NCI-H146 (cell line): ENCODE data around the gene GRID2.

ENCODE experiments used
- DNase-seq: peaks from one replicate; lab custom pipeline; 2025; lab: John Stamatoyannopoulos, UW

GRID2 gene

DNA sequence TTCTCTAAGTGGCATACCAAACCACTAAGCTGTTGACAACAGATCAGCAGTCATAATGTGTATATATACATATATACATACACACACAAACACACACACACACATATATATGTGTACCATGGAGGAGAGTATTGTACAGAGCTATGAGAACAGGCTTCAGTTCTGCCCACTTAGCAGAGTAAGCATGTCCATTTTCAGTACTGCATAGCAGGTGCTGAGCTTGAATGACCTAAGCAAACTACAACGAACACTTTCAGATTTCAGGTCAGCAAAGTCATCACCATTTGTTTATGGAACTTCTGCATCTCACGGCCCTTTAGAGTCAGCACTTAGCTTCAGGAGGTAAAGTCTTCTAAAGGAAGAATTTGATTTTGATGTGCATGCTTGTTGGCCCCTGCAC, 789.0 kb downstream of the GRID2 start:
- DNase-seq = no peak

GRCh38 chr4:93103042-93103441, 799.3 kb downstream of the GRID2 start:
- no peak for DNase-seq

DNA sequence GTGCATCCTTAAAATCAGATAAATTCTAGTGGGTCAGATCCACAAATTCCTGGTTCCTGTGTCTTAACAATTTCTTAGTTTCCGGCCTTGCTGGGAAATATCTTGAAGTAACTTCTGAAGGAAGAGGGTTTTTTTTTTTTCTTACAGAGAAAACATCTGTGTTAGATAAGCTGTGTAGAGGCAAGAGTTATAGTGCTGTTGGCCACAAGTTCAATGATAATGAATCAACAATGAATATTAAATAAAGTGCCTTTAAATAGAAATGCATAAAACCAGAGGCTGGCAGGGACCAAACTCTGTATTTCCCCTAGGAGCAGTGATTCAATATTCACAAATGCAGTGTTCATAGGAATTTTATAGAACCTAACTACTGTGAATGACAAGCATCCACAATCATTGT, 812.9 kb downstream of the GRID2 start:
- no peak for DNase-seq

- no peak for DNase-seq
Measured at GRCh38 chr4:93127489-93127888, 823.7 kb downstream of the GRID2 start.

- DNase-seq = no peak
Measured at GRCh38 chr4:93132631-93133030, 828.9 kb downstream of the GRID2 start.

GRCh38 chr4:93139118-93139517, 835.4 kb downstream of the GRID2 start:
- no peak for DNase-seq

GRCh38 chr4:93143902-93144301, 840.1 kb downstream of the GRID2 start:
- no peak for DNase-seq

DNA sequence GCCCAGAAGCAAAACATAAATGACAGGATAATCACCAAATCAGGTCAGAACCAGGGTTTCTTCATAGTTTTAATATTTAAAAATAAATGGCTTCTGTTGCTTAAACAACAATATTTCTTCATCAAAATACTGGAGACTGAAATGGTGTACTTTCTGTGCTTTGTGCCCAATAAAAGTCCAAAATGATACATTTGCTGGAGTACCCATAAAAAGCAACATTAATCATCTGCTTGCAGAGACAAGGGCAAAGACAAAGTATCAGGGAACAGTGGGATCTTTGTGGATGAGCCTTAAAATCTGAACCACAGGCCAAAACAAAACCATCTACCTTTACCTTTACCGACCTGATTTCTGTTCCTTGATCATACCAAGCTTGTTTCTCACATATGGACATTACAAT, 840.9 kb downstream of the GRID2 start:
- DNase-seq = no peak

DNA sequence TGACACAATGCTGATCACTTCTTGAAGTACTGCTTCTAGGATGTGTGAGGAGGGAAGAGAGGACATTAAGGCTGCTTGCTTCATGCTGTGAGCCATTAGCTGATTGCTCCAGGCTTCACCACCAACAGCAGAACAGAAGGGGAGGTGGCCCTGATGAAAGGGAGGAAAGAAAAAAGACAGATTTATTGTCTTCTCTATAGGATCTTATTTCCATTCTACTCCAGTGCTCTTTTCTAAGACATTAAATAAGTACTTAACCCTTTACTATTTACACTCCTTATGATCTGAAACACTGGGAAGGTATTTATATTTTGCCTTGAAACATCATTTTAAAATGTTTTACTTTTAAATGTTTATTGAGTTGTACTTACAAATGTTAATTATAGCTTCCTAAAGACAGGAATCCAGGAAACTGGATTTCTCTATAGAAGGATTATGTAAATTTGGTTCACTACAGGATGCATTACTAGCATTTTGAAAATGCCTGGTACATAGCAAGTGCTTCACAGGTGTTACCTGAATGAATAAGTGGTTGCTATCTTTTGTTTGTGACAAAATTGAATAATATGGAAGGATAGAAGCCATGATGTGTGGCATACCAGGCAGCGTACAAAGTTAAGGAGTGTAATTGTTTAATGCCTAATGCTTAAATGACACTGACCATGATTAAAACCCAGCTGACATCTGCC, 843.9 kb downstream of the GRID2 start:
- peak; percentile 62 for DNase-seq

- no peak for DNase-seq
Measured at GRCh38 chr4:93152491-93152890, 848.7 kb downstream of the GRID2 start.

- DNase-seq = no peak
Measured at GRCh38 chr4:93157986-93158385, 854.2 kb downstream of the GRID2 start.

DNA sequence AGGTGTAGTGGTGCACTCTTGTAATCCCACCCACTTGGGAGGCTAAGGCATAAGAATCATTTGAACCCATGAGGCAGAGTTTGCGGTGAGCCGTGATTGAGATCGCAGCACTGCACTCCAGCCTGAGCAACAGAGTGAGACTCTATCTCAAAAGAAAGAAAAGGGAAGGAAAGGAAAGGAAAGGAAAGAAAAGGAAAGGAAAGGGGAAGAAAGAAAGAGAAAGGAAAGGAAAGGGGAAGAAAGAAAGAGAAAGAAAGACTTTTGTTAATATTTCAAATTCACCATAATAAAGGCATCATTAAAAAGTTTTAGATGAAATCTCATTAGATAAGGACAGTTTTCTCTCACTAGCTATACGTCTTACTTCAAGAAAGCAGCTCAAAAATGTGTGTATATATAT, 864.3 kb downstream of the GRID2 start:
- no peak for DNase-seq

GRCh38 chr4:93169966-93170365, 866.2 kb downstream of the GRID2 start:
- no peak for DNase-seq

DNA sequence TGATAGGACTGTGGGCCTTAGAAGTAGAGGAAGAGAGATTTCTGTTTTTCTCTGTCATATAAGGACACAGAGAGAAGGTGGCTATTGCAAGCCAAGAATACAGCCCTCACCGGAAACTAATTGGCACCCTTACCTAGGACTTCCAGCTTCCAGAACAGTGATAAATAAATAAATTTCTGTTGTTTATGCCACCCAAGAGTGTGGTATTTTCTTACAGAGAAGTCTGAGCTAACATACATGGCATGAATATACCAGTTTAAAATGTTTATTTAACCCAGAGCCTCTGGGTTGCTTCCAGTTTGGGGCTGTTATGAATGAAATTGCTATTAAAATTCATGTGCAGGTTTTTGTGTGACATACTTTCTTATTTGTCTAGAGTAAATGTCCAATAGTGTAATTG, 870.8 kb downstream of the GRID2 start:
- no peak for DNase-seq

DNA sequence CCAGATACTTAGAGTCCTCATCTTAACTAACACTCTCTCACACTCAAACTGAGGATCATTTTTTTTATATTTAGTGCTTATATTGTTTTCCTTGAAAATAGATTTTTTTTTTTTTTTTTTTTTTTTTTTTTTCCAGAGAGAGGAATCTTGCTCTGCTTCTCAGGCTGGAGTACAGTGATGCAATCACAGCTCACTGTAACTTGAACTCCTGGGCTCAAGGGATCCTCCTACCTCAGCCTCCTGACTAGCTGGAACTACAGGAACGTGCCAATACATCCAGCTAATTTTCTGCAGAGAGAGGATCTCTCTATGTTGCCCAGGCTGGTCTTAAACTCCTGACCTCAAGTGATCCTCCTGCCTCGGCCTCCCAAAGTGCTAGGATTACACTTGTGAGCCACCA, 874.5 kb downstream of the GRID2 start:
- no peak for DNase-seq

DNA sequence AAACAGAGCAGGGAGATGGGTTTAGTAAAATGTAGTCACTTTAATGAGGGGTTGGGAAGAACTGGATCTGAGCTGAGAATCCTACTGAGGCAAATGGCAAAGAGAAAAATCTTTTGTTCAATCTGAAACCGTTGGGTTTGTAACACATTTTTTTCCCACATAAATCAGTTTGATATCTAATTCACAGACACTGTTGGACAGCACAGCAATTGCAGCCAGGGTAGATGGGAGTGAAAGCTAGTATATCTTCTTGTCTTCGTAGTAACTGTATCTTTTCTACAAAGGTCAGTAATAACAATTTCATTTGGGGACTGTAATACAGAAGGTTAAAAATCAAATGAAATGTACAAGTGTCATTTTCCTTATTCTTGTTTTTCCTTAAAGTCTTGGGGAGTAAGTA, 875.3 kb downstream of the GRID2 start:
- DNase-seq = no peak

DNA sequence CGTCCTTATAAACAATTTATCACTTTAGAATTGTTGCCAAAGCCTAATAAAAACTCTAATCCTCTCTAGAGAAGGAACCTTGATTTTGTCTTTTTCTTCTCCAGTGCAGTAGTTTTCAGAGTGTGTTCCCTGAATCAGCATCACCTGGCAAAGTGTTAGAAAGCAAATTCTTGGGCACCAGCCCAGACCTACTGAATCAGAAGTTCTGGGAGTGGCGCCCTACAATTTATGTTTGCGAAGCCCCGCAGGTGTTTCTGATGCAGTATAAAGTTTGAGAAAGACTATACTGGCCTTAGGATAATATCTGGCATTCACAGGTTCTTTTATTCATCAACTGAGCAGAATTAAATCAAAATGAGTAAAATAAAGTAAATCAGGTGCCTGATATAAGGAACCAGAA, 879.0 kb downstream of the GRID2 start:
- DNase-seq = no peak

GRCh38 chr4:93183576-93183975, 879.8 kb downstream of the GRID2 start:
- no peak for DNase-seq

DNA sequence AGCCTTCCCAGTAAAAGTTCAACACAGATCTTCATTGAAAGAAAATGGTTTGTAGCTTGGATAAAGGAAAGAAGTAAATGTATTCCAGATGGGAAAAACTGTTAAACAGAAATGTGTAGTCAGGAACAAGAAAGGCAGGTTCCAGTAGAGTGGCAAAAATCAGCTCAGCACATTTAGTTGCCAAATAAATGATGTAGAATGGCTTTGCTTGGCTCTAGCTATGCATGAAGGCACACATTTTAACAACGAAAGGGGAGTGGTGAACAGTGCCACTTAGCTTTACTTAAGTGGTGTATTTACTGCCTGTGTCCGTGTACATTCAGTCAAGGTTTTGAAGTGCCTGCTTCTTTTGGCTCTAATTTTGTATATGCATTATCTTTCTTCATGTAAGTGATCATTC, 880.3 kb downstream of the GRID2 start:
- no peak for DNase-seq

DNA sequence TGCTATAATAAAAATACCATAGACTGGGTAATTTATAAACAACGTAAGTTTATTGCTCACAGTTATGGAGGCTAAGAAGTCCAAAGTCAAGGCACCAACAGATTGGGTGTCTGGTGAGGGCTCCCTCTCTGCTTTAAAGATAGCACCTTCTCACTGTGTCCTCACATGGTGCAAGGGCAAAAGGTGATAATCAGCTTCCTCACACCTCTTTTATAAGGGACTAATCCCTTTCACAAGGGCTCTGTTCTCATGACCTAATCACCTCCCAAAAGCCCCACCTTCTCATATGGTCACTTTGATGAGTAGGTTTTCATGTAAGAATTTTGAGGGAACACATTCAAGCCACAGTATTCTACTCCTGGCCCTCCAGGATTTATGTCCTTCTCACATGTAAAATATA, 883.1 kb downstream of the GRID2 start:
- no peak for DNase-seq

GRCh38 chr4:93187466-93187865, 883.7 kb downstream of the GRID2 start:
- DNase-seq = no peak

DNA sequence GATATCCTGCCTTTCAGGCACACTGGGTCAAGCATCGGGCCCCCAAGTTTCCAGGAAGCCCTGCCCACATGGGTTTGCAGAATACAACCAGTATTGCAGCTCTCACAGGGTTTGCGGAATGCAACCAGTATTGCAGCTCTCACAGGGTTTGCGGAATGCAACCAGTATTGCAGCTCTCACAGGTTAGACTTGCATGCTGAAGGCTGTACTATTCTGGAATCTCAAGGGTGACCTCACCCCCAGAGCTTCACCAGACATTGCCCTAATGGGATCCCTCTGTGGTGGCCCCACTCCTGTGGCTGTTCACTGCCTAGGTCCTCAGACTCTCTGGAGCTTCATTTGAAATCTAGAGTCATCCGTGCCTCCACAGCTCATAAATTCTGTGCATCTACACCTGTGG, 884.1 kb downstream of the GRID2 start:
- DNase-seq = no peak

DNA sequence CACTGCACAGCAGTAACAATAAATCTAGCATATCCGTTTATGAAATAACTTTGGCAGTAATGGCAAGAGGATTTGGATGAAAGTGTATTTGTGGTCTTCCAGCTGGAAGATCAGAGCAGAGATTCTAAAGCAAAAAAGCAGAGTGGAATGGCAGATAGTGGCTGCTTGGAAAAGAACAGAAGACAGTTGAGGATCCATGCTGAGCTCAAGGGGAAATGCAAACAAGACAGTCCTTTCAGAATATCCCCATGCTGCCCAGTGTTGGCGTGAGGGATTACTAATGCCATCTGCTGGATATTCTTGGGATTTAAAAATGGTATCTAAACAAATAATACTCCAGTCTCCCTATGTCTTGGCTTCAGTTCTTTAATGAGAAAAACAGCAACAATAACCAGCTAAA, 895.7 kb downstream of the GRID2 start:
- peak; percentile 69 for DNase-seq

DNA sequence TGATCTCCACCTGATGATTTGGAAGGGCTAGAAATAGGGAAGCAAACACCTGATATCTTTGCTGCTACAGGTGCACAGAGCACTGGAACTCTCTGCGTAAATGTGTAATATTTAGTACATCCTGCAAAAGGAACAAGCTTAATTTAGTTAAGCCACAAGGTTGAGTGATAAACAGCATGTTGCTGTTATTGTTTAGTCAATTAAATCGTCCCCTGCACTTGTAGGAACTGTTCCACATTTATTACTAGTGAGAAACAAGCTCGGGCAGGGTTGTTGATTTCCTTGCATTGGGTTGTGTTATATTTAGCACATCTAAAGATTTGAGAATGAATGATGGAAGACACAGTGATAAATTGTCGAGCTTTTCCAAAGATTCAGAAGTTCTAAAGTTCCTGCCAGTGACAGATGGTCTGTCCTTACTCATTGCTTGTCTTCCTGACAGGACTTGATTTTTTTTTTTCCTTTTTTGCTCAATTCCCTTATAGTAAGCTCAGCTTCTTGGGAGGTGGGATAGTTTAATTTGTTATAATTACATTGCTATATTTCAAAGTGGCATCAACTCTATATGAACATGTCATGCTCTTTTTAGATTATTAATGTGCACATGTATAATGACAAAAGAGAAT, 897.8 kb downstream of the GRID2 start:
- DNase-seq = no peak
